Activated CD4-positive, CD25-positive, alpha-beta regulatory T cell (primary cell): ENCODE results near the gene POLE.
"Not testable (repeated sequence)": the region's sequence is repeated elsewhere in the genome, so short reads cannot be mapped to it uniquely, and the experiment has no call there.

ENCODE experiments used
- DNase-seq, 4 experiments: peaks; one replicate each; lab custom pipeline; 2025; lab: John Stamatoyannopoulos, UW

The POLE gene

GRCh38 chr12:132614861-132615578 is 72.1 kb downstream of the POLE start:
- peak; percentile 53 to 73 (median 62) for DNase-seq

- DNase-seq = no peak
Measured at GRCh38 chr12:132614029-132614428, 73.1 kb downstream of the POLE start.

- no peak for DNase-seq
Measured at GRCh38 chr12:132611620-132612019, 75.5 kb downstream of the POLE start.

- DNase-seq = no peak
Measured at GRCh38 chr12:132610866-132611602, 76.1 kb downstream of the POLE start.

GRCh38 chr12:132610051-132610759 is 76.9 kb downstream of the POLE start, which contains the start of gene LRCOL1:
Gene LRCOL1, minus strand, starts transcription at chr12:132610582. Its CDS starts 4,331 bp downstream, at chr12:132606251.
- no peak for DNase-seq

GRCh38 chr12:132608231-132609171 is 78.6 kb downstream of the POLE start:
- DNase-seq = no peak

- DNase-seq = no peak
Measured at GRCh38 chr12:132606927-132607326, 80.2 kb downstream of the POLE start.

GRCh38 chr12:132606466-132606865 is 80.7 kb downstream of the POLE start:
- no peak for DNase-seq

- DNase-seq = no peak
Measured at GRCh38 chr12:132605892-132606291, 81.2 kb downstream of the POLE start.

- DNase-seq = no peak
Measured at GRCh38 chr12:132604668-132605441, 82.3 kb downstream of the POLE start.

- no peak for DNase-seq
Measured at GRCh38 chr12:132604151-132604618, 83.0 kb downstream of the POLE start.

- peak in 2 of 4 experiments; percentile 11 to 14 for DNase-seq
Measured at GRCh38 chr12:132603240-132604150, 83.6 kb downstream of the POLE start.

- no peak for DNase-seq
Measured at GRCh38 chr12:132602572-132603239, 84.4 kb downstream of the POLE start.

- no peak for DNase-seq
Measured at GRCh38 chr12:132601171-132601883, 85.8 kb downstream of the POLE start.

GRCh38 chr12:132600048-132601032 is 86.8 kb downstream of the POLE start:
- DNase-seq = no peak

GRCh38 chr12:132599502-132599901 is 87.6 kb downstream of the POLE start:
- not testable (repeated sequence) for DNase-seq
